DMS153 treated with DMSO at 0.1 percent for 48 hours (cell line): Measurements from ENCODE around the gene COL23A1.

Source experiments
- DNase-seq: peaks from one replicate; lab custom pipeline; 2025; ENCODE audit not compliant: unreplicated experiment; lab: John Stamatoyannopoulos, UW

COL23A1 gene

DNA sequence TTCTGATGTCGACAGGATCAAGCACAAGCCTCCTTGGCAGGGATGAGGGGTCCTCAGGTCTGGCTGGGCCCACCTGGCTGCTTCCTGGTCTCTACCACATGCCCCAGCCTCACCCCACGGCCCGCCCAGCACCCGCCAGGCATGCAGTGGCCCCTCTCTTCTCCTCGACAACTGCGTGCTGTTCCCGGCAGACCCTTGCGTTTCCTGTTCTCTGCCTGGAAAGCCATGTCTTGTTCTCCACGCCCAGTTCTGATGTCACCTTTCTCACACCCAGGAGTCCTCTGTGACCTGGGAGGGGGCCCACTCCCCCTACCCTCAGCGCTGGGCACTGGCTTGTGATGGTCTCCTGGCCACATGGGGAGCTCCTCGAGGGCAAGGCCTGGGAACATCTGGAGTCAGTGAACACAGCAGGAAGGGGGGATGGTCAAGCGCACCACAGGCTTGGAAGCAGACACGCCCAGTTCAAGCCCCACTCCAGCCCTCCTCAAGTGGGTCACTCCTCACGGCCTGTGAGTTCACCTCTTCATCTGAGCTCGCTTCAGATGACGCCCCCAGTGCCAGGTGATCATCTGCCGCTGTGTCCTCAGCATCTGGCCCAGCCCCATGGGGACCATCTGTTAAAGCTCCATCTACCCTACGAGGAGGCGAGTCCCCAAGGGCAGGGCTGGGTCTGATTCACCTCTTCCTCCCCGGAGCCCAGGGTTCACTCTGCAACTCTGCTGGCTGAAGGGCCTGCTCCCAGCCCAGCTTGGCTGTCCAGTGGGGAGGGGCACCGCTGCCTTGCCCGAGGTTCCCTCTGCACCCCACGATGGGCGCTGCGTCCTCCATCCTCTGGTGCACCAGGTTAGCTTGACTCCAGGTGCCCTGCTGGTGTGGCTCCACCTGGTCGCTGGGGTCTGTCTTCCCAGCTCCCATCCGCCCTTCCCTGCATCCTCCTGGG lies 224.4 kb downstream of the COL23A1 start:
- DNase-seq = no peak

- DNase-seq = no peak
These were observed 225.9 kb downstream of the COL23A1 start for GRCh38 chr5:178364326-178364675.

DNA sequence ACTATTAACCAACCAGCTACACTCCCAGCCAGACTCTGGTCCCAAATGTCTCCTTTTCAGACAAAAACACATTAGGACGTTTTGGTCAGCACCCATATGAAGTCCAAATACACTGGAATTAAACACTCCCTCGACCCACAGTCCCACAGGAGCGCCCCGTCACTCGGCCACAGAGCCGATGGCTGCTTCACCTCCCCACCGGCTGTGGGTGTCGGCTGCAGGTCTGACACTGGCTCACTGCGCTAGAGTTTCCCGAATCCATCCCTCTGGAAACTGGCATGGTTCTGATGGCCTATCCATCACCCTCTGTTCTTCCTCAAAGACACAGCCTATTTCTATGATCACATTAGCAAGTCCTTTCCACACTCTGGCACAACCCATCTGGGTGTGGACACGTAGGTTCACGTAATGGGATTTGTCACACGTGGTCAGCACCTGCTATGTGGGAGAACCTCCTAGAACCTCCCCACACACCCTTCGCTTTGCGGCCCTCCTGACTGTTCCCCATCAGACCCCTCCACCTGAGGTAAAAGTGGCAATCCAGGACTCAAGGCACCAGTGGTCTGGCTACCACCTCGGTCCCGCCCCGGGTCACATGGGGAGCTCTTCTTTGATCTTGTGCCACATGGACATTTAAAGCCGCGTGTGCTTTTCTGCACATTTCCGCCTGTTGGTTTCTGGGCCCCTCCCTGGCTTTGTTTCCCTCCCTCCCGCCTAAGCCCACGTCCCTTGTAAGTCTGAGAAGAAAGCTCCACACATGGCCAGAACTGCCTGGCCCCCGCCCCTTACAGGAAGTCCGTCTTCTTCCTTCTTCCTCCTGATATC lies 226.5 kb downstream of the COL23A1 start:
- DNase-seq = no peak

DNA sequence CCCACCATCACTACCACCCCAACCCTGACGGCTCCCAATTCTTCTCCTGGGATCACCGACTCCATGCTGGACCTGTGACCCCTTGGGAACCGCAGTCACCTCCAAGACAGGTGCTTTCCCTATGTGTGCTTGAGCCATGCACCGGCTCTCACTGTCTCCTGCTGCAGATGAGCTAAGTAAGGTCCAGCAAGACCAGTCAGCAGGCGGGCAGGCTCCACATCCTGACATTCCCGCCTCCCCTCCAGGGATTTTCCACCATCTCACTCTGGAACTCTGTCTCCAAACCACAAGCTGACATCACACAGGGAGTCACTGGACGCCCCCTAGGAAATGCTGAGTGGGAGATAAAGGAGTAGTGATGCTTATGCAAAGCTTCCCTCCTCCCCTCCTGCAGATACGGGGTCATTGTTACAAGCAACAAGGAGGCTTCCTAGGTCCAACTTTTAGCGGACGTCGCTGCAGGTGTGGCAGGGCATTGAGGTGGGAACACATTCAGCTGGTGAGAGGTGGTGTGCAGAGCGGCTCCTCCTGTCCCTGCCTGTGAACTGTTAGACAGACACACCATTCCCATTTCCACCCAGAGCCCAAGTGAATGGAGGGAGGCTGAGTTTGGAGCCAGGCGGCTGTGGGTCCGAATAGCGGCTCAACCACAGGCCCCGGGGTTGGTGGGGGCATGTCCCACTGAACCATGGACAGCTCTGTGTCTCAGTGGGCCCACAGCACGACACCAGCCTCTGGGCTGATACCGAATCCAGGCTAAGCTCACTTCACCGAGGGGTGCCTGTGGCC lies 228.3 kb downstream of the COL23A1 start:
- no peak for DNase-seq

- no peak for DNase-seq
These were observed 229.3 kb downstream of the COL23A1 start for GRCh38 chr5:178360926-178361235.

DNA sequence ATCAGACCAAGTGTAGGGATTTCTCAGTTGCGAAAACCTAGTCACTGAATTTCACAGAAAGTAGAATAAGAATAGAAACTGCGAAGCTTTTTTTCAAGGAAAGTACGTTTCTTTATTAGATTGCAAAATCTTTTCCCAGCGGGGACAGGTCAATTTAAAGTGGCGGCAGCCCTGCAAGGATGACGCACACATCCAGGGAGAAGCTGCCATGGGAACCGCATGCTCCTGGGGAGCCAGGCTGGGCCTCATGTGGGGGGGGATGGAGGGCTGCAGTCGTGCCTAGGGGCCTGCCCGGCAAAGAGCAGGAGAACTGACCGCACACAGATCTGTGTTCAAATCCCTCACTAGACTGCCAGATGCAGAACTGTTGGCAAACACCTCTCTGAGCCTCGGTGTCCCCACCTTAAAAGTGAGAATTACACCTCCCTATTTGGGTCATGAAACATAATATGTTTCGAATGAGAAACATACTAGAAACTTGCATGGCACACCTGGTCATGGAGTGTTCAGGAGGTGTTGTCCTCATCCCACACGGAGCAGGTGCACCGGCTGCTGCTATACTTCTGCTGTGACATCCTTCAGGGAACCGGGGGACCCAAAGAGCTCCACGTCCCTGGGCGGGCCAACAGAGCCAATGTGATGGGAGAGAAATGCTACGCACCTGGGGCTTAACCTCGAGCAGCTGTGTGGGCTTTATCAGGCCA lies 229.8 kb downstream of the COL23A1 start:
- no peak for DNase-seq

DNA sequence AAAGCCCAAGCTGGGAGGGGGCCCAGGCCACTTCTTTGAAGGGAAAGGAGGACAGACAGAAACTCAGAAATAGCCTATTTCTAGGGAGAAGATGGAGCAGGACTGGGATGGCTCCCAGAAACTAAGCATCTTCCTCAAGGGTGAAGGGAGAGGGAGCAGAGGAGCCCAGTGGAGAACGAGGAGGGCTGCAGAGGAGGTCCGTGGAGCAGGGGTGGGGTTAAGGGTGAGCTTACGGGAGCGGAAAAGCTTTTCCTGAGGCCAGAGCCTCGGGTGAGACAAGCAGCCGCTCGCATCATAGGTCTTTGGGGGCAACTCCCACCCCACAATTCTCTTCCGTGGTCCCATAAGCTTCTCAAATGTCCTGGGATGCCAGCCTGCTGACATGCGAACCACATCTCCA lies 230.5 kb downstream of the COL23A1 start:
- DNase-seq = no peak

DNA sequence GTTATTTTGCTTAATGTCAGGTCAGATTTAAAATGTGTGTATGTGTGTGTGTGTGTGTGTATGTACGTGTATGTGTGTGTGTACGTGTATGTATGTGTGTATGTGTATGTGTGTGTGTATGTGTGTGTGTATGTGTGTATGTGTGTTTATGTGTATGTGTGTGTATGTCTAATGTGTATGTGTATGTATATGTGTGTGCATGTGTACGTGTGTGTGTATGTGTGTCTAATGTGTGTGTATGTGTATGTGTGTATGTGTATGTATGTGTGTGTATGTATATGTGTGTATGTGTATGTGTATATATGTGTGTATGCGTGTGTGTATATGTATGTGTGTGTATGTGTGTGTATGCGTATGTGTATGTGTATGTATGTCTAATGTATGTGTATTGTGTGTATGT lies 232.5 kb downstream of the COL23A1 start:
- no peak for DNase-seq

GRCh38 chr5:178357121-178357521 lies 233.1 kb downstream of the COL23A1 start:
- no peak for DNase-seq

GRCh38 chr5:178356431-178356872 lies 233.7 kb downstream of the COL23A1 start:
- DNase-seq = no peak

DNA sequence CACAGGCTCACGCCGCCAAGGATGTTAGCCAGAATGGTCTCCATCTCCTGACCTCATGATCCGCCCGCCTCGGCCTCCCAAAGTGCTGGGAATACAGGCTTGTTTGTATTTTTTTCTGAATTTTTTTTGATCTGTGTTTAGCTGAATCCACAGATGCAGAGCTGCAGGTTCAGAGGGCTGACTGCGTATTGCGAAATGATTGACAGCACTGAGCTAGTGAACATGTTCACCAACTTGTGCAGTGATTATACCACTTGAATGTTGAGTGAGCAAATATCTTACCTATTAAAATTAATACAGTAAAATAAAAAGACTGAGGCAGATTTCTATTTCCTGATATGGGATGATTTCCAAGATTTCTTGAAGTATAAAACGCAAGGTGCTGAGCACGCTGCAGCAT lies 234.5 kb downstream of the COL23A1 start:
- DNase-seq = no peak

- DNase-seq = no peak
These were observed 236.7 kb downstream of the COL23A1 start for GRCh38 chr5:178353461-178353860.

- DNase-seq = no peak
These were observed 238.2 kb downstream of the COL23A1 start for GRCh38 chr5:178352035-178352349.

DNA sequence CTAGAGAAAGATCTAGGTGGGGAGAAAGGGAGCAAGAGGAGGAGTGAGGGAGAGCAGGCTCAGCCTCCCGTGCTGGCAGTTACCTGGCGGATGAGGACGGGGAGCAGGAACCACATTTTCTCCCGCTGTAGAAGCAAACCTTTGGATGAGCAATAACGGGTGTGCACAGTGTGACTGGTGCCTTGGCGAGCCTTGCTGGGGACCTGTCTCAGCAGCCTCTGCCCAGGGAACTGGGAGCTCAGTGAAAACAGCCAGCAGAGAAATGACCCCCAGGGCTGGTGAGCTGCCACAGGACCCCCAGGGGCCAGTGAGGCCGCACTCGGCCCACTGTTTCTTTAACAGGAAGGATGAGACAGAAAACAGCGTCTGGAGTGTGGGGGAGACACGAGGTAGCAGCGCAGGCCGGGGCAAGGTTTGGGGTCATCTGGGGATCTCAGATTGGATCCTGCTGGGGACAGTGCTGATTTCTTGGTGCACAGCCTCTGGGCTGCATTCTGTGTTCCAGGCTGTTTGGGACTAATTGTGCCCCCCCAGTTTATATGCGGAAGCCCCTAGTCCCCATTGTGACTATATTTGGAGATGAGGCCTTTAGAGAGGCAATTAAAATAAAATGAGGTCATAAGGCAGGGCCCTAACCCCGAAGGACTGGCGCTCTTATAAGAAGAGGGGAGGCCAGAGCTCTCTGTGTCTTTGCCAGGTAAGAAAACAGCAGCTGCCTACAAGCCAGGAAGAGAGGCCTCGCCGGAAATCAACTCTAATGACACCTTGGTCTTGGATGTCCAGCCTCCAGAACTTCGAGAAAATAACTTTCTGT lies 238.8 kb downstream of the COL23A1 start:
- no peak for DNase-seq

DNA sequence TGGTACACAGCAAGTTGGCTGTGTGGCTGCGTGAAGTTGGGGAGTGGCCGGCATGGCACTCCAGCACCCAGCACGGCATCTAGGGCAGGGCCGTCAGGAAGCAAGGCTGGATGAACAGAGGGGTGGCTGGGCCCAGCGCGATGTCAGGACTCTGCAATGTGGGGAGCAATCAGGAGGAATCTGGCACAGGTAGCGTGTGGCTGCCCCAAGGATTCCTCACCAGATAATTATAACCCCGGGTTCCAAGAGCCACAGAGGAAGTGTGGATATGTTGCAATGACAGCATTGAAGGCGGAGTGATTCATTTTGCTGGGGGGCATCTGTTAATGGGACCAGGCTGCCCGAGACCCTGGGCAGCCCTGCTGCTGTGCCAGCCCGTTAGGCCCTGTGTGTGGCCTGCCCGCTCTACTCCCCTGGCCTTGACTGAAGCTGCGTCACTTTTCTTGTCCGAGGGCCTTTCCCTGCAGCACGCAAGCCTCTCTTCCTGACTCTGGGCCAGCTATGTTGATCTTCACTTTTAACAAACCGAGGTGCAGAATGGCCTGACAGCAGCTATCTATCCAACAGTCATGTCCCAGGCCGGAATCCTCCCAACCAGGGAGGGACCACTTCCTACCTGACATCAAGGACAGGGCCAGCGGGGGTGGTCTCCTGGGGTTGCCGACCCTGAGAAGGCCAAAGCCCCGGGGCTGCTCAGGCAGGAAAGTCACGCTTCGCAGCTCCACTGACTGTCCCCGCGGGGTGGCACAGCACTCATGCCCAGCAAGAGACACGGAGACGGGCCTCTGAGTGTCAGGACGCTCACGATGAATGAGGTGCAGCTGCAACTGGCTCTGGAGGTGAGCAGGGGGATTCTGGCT lies 239.6 kb downstream of the COL23A1 start:
- no peak for DNase-seq

- DNase-seq = no peak
These were observed 240.4 kb downstream of the COL23A1 start for GRCh38 chr5:178349625-178350353.

GRCh38 chr5:178349075-178349511 lies 241.1 kb downstream of the COL23A1 start:
- DNase-seq = no peak

DNA sequence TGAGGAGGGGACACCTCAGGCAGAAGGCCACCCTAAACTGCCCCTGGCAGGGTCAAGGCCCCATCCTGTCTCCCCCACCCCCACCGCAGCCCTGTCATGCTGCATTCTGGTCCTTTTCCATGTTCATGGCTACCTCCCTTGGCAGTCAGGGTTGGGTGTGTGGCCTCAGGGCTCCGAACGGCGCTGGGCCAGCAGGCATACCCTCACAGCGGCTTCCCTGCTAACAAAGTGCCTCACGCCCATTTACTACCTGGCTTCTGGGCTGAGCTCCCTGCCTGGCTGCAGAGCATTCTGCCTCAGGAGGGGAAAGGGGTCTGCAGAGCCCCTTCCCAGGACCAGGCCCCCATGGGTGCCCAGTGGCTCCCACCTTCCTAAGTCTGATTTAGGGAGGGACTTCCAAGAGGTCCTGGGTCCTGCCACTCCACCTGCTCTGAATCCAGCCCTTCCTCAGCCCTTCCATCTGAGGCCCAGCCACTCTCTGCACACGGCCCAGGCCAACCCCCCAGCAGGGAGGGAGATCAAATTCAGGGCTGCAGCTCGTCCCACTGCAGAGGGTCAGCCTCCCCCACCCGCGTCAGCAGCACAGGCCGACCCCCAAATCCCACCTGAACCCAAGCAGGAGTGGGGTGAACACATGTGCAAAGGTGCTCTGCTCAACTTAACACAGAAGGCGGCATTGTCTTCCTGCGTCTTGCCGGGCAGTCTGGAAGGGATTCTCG lies 241.7 kb downstream of the COL23A1 start:
- no peak for DNase-seq
